Stimulated activated CD8-positive, alpha-beta memory T cell treated with anti-CD3 and anti-CD28 coated beads, Interleukin-12 subunit alpha, Interleukin-12 subunit beta, amount 100 ng/mL, for 24 hours (primary cell): ENCODE data around the gene GFM2.
"Not testable (repeated sequence)": the region's sequence is repeated elsewhere in the genome, so short reads cannot be mapped to it uniquely, and the experiment has no call there.

Source experiments
- DNase-seq: peaks from one replicate; pipeline ENCODE4 v3.0.0-alpha.2; 2020; ENCODE audit errors: extremely low read depth

GFM2 gene

GRCh38 chr5:74722271-74722670, 44.6 kb downstream of the GFM2 start:
- no peak for DNase-seq

GRCh38 chr5:74717596-74717995, 49.3 kb downstream of the GFM2 start:
- DNase-seq: no peak

GRCh38 chr5:74693191-74693590, 73.7 kb downstream of the GFM2 start:
- DNase-seq: no peak

- DNase-seq: no peak
Observed at GRCh38 chr5:74686962-74687751, 79.8 kb downstream of the GFM2 start.

- DNase-seq: no peak
Observed at GRCh38 chr5:74685979-74686631, 80.8 kb downstream of the GFM2 start.

GRCh38 chr5:74684900-74685851, 81.7 kb downstream of the GFM2 start, which contains the start of gene HEXB:
HEXB (plus strand) TSS chr5:74685233; CDS start chr5:74685261, 28 bp downstream.
- peak; percentile 71 for DNase-seq

- DNase-seq: no peak
Observed at GRCh38 chr5:74679966-74680365, 87.0 kb downstream of the GFM2 start.

- DNase-seq: not testable (repeated sequence)
Observed at GRCh38 chr5:74679300-74679699, 87.6 kb downstream of the GFM2 start.

GRCh38 chr5:74678123-74678522, 88.8 kb downstream of the GFM2 start:
- DNase-seq: not testable (repeated sequence)

- not testable (repeated sequence) for DNase-seq
Observed at GRCh38 chr5:74676466-74676865, 90.5 kb downstream of the GFM2 start.

- no peak for DNase-seq
Observed at GRCh38 chr5:74673011-74673790, 93.7 kb downstream of the GFM2 start.

- DNase-seq: no peak
Observed at GRCh38 chr5:74672215-74672877, 94.6 kb downstream of the GFM2 start.
